HuH-7.5 (cell line): Measurements from ENCODE around the gene ARMC9.
A peak's percentile ranks its signal among the peaks of the same experiment; 100 is the strongest.
"Not testable (repeated sequence)": the region's sequence is repeated elsewhere in the genome, so short reads cannot be mapped to it uniquely, and the experiment has no call there.

Source experiments
- DNase-seq: peaks from one replicate; pipeline ENCODE4 v3.0.0; 2011; ENCODE audit warnings: low spot score

The ARMC9 gene

DNA sequence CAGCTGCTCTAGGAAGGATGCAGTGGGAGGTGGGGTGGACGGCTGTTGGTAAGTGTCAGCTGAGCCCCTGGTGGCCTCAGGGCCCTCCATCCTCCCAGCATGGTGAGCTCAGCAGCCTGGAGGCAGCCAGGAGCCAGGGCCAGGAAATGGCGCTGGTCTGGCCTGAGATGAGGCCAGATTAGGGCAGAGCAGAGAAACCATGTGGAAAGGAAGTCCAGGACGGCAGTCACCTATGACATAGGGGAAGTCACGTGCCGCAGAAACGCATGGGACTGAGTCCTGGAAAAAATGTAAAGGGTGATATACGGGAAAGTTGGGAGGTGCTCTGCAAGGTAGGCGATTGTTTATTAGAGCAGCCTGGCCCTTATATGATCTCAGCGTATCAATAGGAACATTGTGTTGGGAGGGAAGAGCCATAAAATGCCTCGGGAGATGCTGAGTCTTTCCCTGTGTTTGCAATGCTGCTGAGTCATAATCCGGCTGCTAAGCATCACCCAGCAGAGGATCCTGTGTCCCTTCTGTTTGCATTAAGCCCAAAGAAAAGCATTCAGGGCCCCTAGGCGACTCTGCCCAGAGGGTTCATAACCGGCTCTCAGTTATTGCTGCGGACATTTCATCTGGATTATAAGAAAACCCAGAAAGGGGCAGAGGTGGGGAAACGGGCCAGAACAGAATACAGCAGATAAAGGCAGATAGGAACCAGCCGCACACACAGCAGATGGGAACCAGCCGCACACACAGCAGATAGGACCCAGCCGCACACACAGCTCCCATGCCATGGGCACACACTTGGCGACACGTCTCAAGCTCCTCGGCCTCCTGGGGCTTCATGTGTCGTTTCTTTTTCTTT is 166.8 kb downstream of the ARMC9 start:
- DNase-seq, result peak; percentile 86

DNA sequence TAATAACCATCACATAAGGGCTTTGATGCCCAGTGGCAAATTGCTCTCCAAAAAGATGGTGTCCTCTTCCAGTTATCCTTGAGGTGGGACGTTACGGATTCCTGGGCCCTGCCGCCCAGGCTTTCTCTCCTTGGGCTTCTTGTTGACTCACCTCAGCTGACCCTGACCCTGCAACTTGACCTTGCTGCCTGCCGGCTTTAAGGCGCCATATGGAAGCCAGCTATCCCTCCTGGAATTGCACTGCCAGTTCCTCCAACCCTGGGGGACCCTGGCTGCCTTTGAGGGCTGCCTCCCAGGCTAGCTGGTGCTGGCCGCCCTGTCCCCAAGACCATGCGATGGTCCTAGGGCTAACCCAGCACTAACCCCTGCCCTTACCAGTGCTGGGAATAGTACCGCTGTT is 168.7 kb downstream of the ARMC9 start:
- no peak for DNase-seq

DNA sequence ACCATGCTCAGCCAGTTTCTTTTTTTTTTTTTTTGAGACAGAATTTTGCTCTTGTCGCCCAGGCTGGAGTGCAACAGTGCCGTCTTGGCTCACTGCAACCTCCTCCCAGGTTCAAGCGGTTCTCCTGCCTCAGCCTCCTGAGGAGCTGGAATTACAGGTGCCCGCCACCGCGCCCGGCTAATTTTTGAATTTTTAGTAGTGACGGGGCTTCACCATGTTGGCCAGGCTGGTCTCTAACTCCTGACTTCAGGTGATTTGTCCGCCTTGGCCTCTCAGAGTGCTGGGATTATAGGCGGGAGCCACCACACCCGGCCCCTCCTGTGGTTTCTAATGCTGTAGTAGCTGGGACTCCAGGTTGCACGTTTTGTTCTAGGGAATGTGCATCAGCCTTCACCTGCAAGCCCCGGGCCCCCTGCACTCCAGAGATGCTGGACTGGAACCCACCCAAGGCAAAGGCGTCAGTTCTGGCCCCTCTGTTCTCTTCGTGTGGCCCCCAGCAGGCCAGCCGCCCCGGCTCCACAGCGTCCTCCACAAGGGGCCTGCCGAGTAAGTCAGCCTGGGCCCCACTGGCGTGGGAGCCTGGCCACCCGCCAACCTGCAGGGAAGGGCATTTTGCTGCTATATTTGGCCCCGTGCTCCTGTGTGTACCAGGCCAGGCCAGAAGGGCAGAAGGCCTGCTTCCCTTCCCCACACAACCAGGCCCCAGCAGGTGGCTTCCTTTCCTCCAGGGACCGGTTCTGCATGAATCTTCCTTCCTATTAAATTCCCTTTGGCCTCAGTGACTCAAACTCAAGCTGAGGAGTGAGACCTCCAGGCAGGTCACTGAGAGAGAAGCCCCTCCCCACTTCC is 171.4 kb downstream of the ARMC9 start:
- DNase-seq, result no peak

DNA sequence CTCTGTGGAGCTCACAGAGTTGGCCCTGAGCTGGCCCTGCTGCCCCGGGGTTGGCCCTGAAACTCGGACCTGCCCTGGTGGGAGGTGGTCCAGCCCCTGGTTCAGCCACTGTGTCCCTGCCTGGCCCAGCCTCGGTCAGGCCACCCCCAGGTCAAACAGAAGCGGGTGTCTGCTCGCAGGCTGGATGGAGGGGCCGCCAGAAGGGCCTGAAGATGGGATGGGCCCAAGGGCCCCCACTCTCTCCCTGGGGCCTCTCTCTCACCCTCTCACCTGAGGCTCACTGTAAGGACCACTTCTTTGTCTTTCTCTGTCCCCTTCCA is 172.0 kb downstream of the ARMC9 start:
- no peak for DNase-seq

DNA sequence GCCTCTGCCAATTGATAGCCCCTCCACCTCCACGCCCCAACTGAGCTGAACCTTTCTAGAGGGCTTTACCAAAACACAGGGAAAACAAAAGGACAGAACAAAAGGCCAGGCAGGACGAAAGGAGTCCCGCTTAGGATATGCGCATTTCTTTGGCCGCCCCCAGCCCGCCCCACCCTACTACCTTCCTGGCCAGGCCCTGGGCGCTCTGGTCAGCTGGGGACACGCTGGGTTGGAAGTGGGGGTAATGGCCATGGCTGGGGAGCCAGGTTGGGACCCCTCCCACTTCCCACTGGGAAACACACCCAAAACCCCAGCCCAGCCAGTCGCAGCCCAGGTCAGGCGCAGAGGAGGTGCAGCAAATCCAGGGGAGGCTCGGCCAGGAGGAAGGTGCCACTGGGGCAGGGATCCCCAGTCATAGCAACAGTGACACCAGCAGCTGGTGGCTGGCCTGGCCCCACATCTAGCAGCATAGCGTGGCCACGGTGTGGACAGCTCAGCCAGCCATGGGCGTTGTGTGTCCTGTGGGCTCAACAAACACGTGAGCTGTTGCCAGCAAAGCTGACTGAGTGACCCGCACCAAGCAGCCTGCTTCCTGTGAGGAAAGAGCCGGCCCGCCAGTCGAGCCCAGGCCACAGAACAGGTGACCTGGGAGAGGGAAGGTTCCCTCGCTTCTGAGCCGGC is 172.5 kb downstream of the ARMC9 start:
- DNase-seq, result no peak

DNA sequence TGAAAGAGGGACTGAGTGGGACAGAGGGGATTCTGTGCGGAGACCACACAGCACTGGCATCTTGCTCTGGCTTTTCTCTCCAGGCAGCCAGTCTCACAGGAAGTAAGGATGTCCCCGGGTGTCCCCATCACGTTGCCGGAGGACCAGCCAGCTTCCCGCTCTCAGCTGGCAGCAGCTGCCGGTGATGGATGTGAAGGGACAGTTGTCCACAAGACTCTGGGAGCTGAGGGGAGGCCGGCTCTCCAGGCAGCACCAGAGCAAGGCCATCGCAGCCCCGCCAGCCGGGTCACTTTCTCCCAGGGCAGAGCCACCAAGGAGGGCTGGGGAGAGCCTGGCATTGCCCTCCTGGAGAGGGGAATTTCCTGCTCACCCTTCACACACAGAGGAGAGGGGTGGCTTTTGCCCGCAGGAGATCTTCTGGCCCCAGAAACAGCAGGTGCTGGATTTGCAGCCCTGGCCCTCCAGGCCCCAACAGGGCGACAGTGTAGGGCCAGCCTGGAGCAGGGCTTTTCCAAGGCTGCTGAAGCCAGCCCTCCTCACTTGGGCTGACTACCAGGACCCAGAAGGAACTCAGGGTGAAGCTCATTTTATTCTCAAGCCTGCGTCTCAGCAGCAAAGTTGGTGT is 173.1 kb downstream of the ARMC9 start:
- no peak for DNase-seq

DNA sequence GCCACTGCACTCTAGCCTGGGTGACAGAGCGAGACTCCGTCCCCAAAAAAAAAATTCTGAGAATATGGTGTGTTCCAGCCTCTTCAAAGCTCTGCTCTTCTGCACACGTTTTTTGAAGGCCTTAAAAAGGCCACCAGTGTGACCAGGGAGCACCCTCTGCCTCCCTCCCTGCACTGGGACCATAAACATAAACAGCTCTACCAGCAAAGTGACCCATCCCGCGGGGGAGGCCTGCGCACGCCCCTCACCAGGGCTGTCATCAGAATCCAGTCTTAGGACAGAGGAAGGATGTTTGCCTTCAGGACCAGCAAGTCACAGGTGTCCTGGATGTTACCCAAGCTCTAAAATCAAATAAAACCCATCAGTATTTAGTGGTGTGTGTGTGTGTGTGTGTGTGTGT is 173.9 kb downstream of the ARMC9 start:
- no peak for DNase-seq

DNA sequence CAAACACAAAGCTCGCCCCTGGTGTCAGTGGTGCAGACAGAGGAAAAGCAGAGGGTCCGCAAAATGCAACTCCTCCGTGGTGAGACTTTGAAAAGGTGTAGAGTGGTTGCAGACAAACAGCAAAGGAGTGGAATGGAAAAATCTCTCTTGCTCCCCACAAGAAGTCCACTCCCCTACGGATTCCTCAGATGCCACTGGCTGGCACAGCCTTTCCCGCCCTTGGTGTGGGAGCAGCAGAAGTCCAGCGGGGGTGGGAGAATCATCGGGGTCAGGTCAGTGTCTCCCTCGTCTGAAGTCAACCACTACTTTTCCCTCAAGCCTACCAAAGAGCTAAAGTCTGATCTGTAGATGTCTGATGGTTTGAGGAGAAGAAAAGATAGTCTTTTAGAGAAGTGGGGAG is 174.8 kb downstream of the ARMC9 start:
- no peak for DNase-seq

DNA sequence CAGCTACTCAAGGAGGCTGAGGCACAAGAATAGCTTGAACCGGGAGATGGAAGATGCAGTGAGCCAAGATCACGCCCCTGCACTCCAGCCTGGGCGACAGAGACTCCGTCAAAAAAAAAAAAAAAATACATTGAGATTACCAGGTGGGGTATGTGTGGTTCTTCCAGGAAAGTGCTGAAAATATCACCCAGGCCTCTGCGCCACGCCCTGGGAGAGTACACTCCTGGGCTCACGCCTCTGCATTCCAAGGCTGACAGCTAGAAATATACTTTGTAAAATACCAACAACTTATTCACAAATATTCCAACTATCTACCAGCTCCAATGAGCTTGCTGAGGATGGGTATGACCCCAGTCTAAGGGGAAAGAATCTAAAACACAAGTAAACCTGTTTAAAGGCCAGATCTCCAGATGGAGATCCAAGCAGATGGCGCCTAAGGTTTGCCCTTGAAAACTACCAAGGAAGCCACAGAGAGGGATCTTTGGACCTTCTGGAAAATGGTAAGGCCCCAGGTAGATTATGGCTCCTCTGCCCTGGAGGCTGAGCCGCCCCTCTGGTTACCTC is 175.4 kb downstream of the ARMC9 start:
- DNase-seq, result no peak

- DNase-seq, result no peak
Measured at GRCh38 chr2:231374771-231375170, 176.3 kb downstream of the ARMC9 start.

DNA sequence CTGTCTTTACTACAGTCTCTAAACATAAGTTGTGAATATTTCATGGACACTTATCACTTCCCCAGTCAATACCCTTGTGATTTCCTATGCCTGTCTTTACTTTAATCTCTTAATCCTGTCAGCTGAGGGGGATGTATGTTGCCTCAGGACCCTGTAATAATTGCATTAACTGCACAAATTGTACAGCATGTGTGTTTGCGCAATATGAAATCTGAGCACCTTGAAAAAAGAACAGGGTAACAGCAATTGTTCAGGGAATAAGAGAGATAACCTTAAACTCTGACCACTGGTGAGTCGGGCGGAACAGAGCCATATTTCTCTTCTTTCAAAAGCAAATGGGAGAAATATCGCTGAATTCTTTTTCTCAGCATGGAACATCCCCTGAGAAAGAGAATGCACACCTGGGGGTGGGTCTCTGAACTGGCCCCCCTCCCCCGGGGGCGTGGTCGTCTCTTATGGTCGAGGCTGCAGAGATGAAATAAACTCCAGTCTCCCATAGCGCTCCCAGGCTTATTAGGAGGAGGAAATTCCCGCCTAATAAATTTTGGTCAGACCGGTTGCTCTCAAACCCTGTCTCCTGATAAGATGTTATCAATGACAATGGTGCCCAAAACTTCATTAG is 177.7 kb downstream of the ARMC9 start:
- not testable (repeated sequence) for DNase-seq

GRCh38 chr2:231376857-231377256 is 178.4 kb downstream of the ARMC9 start:
- no peak for DNase-seq

DNA sequence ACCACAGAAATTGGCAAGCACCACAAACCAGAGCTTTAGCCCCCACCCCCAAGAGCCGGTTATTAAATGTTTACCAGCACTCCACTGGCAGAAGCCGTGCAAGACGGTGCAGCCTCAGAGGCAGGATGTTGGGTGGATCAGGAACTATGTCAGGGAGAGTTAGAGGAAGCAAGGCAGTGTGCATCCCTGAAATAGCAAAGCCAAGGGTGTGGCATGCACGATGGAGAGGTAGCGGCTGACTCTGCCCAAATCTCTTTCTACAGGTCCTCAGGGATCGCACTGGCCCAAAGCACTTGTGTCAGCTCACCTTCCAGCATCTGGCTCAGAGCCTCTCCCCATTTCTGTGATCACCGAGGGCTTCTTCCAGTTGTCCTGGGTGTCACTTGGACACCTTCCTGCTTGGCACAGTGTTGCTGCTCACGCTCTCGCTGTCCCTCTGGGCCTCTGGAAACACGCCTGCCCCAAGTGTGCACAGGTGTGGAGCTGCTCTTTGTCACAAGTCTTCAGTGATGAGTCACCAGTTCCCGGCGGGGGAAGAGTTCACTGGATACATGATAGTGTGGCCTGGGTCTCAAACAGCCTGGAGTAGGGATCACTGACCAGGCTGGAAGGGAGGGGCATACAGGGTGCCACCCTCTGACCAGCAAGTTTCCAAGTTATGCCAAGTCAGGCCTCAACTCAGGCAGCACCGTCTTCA is 179.7 kb downstream of the ARMC9 start:
- no peak for DNase-seq

GRCh38 chr2:231379266-231380215 is 181.1 kb downstream of the ARMC9 start:
- DNase-seq, result no peak

GRCh38 chr2:231380307-231380706 is 181.9 kb downstream of the ARMC9 start:
- DNase-seq, result no peak

GRCh38 chr2:231380991-231381847 is 182.8 kb downstream of the ARMC9 start:
- no peak for DNase-seq

- no peak for DNase-seq
Measured at GRCh38 chr2:231382116-231382515, 183.7 kb downstream of the ARMC9 start.

GRCh38 chr2:231383416-231384108 is 185.1 kb downstream of the ARMC9 start:
- no peak for DNase-seq
